Mesendoderm (in vitro differentiated cells): ENCODE data around the gene ARHGAP28.

Source experiments
- DNase-seq: peaks from one replicate; pipeline ENCODE4 v3.0.0; 2013
- H2AK5ac ChIP-seq: 2 replicates; pipeline ENCODE4 v1.6.1; 2013; ENCODE audit warnings: low read length, inconsistent platforms
- H2BK120ac ChIP-seq: 2 replicates; pipeline ENCODE4 v1.6.1; 2013; ENCODE audit warnings: low read depth, mild to moderate bottlenecking, low read length, moderate library complexity, mixed read lengths
- H2BK15ac ChIP-seq: replicated peaks from 2 replicates; pipeline ENCODE4 v1.6.1; 2013; ENCODE audit warnings: low read depth, mild to moderate bottlenecking, moderate library complexity
- H2BK5ac ChIP-seq: 2 replicates; pipeline ENCODE4 v1.6.1; 2013; ENCODE audit warnings: low read length, inconsistent platforms
- H3K18ac ChIP-seq: 2 replicates; pipeline ENCODE4 v1.6.1; 2013; ENCODE audit warnings: mild to moderate bottlenecking, low read length, mixed read lengths
- H3K23ac ChIP-seq: one replicate; pipeline ENCODE4 v1.6.1; 2013; ENCODE audit warnings: low read length
- H3K27ac ChIP-seq: 2 replicates; pipeline ENCODE4 v1.5.1; 2013; ENCODE audit warnings: low read depth, mild to moderate bottlenecking, inconsistent platforms, low read length, moderate library complexity
- H3K27me3 ChIP-seq: 2 replicates; pipeline ENCODE4 v1.6.1; 2013; ENCODE audit warnings: low read length, control low read depth, mild to moderate bottlenecking, inconsistent platforms; ENCODE audit not compliant: insufficient read depth, poor library complexity
- H3K36me3 ChIP-seq: 2 replicates; pipeline ENCODE4 v1.6.1; 2013; ENCODE audit warnings: low read length, inconsistent platforms; ENCODE audit not compliant: control insufficient read depth, insufficient read depth
- H3K4ac ChIP-seq: one replicate; pipeline ENCODE4 v1.6.1; 2013; ENCODE audit warnings: low read depth, mild to moderate bottlenecking, low read length, moderate library complexity
- H3K4me1 ChIP-seq: 2 replicates; pipeline ENCODE4 v1.6.1; 2013; ENCODE audit warnings: low read depth, low read length, inconsistent platforms; ENCODE audit not compliant: control insufficient read depth
- H3K4me2 ChIP-seq: 2 replicates; pipeline ENCODE4 v1.6.1; 2013; ENCODE audit warnings: low read length
- H3K4me3 ChIP-seq: 2 replicates; pipeline ENCODE4 v1.5.1; 2013; ENCODE audit warnings: mild to moderate bottlenecking, low read length
- H3K56ac ChIP-seq: one replicate; pipeline ENCODE4 v1.6.1; 2013; ENCODE audit warnings: low read length
- H3K79me1 ChIP-seq: 2 replicates; pipeline ENCODE4 v1.6.1; 2013; ENCODE audit warnings: low read length, inconsistent platforms
- H3K79me2 ChIP-seq: 2 replicates; pipeline ENCODE4 v1.6.1; 2013; ENCODE audit warnings: mild to moderate bottlenecking, low read length; ENCODE audit not compliant: control insufficient read depth, insufficient read depth
- H3K9ac ChIP-seq: 2 replicates; pipeline ENCODE4 v1.6.1; 2013; ENCODE audit warnings: low read length, inconsistent platforms
- H4K5ac ChIP-seq: one replicate; pipeline ENCODE4 v1.6.1; 2013; ENCODE audit warnings: low read length
- H4K8ac ChIP-seq: one replicate; pipeline ENCODE4 v1.6.1; 2013; ENCODE audit warnings: low read depth, mild to moderate bottlenecking, control low read depth, low read length, moderate library complexity
- WGBS: extraction: QIAGEN DNeasy Blood & Tissue Kit; methylation state at CpG from one replicate; pipeline ENCODE4 v1.1.7; 2013; ENCODE audit warnings: low lambda C conversion rate, missing lambda C conversion rate; ENCODE audit not compliant: insufficient coverage; ENCODE audit errors: extremely low coverage; 5-methylcytosine and 5-hydroxymethylcytosine counted together

The ARHGAP28 gene

DNA sequence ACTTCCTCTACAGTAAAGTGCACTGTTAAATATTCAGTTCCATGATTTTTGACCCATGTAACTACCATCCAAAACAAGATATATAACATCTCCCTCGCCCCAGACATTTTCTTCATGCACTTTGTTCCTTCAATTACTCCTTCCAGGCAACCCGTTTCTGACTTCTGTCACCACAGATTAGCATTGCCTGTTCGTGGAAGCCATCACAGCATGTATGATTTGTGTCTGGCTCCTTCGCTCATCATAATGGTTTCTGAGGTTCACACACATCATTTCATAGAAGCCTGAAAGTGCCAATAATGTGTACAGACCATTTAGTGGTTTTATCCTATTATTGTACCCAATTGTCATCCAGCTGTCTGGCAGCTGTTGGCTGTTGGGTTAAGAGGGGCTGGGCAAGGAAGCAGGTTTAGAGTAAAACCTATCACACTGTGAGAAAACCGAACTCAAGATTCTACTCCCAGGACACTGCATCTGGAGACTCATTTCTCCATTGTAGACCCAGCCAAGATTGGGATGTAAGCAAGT lies 16.1 kb downstream of the ARHGAP28 start:
- no CpG with 5 or more reads among the region's 5 CpGs for WGBS
- Histone ChIP-seq H3K23ac (no peak overlapping the region), H3K18ac (peak overlapping the region; percentile 65)

DNA sequence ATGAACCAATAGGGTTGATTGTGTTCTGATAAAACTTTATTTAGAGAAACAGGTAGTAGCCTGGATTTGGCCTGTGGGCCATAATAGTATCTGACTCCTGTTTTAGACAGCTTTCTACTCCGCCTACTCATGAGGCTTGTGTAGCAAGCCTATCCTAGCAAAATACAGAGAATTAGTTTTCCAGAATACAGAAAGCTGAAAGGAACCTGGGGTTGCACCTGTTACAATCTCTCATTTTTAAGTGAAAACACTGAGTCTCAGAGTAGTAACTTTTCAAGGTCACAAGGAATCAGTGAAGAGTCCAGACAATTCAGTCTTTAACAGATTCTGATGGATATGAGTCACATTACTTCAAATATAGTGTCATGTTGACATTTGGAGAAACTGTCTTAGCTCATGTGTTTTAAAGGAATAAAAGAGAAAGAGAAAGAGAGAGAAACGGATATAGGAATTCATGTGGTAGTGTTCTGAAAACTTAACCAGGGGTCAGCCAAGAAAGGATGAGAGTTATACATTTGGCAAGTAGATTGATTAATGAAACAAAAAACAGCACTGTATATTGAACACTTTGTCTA lies 17.0 kb downstream of the ARHGAP28 start:
- H3K27ac ChIP-seq: no peak overlapping the region

More for the DNA sequence above, 16.1 kb downstream of the ARHGAP28 start:
- Histone ChIP-seq H3K56ac (no peak overlapping the region), H2BK15ac (no peak overlapping the region), H3K79me1 (peaks cover 3% of the 10 kb centered on the region), H4K8ac (no peak overlapping the region), H3K4me1 (peaks cover 5% of the 10 kb centered on the region), H3K27ac (no peak overlapping the region), H2BK5ac (peak overlapping the region; percentile 21), H3K36me3 (no peaks in the 10 kb centered on the region), H3K4me2 (no peak overlapping the region), H3K79me2 (no peaks in the 10 kb centered on the region), H3K9ac (no peak overlapping the region), H3K4me3 (no peak overlapping the region), H3K4ac (no peak overlapping the region), H4K5ac (no peak overlapping the region), H2BK120ac (no peak overlapping the region), H3K27me3 (no peaks in the 10 kb centered on the region), H2AK5ac (no peak overlapping the region)
- no peak for DNase-seq

DNA sequence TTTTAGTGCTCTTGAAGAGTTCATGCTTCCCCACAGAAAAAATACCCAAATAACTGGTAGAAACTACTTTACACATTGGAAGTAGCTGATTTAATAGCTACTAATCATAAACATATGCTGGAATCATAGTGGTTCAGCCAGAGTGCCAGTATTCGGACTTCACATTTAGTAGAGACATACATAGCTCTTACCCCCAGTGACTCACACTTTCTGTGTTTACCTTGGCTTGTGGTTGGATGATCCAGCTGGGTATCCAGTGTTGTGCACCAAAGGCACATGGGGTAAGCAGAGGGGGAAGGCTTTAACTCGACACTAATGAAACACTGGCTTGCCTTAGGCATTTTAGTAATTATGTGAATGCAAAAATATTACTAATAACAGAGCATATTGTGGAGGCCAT lies 18.1 kb downstream of the ARHGAP28 start:
- no peak overlapping the region for H2BK15ac ChIP-seq
- H3K27me3 ChIP-seq: no peaks in the 10 kb centered on the region
- H3K9ac ChIP-seq: no peak overlapping the region
- no peak overlapping the region for H3K23ac ChIP-seq
- WGBS: no CpG with 5 or more reads among the region's 2 CpGs
- peaks cover 3% of the 10 kb centered on the region for H3K79me1 ChIP-seq
- no peak for DNase-seq
- no peaks in the 10 kb centered on the region for H3K36me3 ChIP-seq
- no peak overlapping the region for H3K18ac ChIP-seq
- no peak overlapping the region for H4K8ac ChIP-seq
- no peak overlapping the region for H3K4ac ChIP-seq
- no peak overlapping the region for H2BK120ac ChIP-seq
- no peak overlapping the region for H2AK5ac ChIP-seq
- no peak overlapping the region for H3K56ac ChIP-seq
- H2BK5ac ChIP-seq: no peak overlapping the region
- peaks cover 6% of the 10 kb centered on the region for H3K4me1 ChIP-seq
- no peak overlapping the region for H4K5ac ChIP-seq
- H3K27ac ChIP-seq: no peak overlapping the region
- no peaks in the 10 kb centered on the region for H3K79me2 ChIP-seq
- H3K4me3 ChIP-seq: no peak overlapping the region
- no peak overlapping the region for H3K4me2 ChIP-seq

More for the DNA sequence above, 17.0 kb downstream of the ARHGAP28 start:
- no peak overlapping the region for H4K5ac ChIP-seq
- H2AK5ac ChIP-seq: no peak overlapping the region
- no peaks in the 10 kb centered on the region for H3K79me2 ChIP-seq
- H3K27me3 ChIP-seq: no peaks in the 10 kb centered on the region
- H3K56ac ChIP-seq: no peak overlapping the region
- DNase-seq: no peak
- H3K79me1 ChIP-seq: peaks cover 3% of the 10 kb centered on the region
- peak overlapping the region; percentile 28 for H2BK120ac ChIP-seq
- no peak overlapping the region for H2BK5ac ChIP-seq
- H3K4me2 ChIP-seq: no peak overlapping the region
- H3K23ac ChIP-seq: no peak overlapping the region
- no peak overlapping the region for H4K8ac ChIP-seq
- H3K4me1 ChIP-seq: peaks cover 3% of the 10 kb centered on the region
- no peak overlapping the region for H3K4me3 ChIP-seq
- no peak overlapping the region for H2BK15ac ChIP-seq
- H3K9ac ChIP-seq: no peak overlapping the region
- no CpG with 5 or more reads among the region's 2 CpGs for WGBS
- no peaks in the 10 kb centered on the region for H3K36me3 ChIP-seq
- no peak overlapping the region for H3K18ac ChIP-seq
- no peak overlapping the region for H3K4ac ChIP-seq

DNA sequence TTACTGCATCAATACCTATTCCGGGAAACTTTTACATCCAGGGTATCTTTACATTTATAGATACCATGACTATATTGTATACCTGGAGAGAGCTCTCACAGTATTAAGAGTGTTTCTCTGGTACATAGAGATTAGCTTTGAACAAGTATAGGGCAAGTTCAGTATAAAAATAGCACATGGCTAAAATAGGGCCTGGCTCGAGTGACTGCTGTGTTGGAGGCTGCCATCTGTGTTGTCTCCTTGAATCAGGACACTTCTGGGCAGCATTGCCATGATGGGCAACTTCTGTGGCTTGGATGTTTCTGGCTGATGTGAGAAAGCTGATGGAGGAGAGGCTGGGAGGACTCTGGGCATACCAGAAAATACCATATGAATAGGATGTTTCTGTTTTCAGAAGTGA lies 18.7 kb downstream of the ARHGAP28 start:
- H4K8ac ChIP-seq: no peak overlapping the region
- no peak overlapping the region for H3K18ac ChIP-seq
- H3K4me3 ChIP-seq: no peak overlapping the region
- H2AK5ac ChIP-seq: no peak overlapping the region
- no peak overlapping the region for H2BK15ac ChIP-seq
- no peaks in the 10 kb centered on the region for H3K27me3 ChIP-seq
- no peak overlapping the region for H2BK120ac ChIP-seq
- no CpG with 5 or more reads among the region's 2 CpGs for WGBS
- no peak overlapping the region for H3K4me2 ChIP-seq
- no peak overlapping the region for H3K27ac ChIP-seq
- no peak for DNase-seq
- H2BK5ac ChIP-seq: no peak overlapping the region
- no peak overlapping the region for H3K9ac ChIP-seq
- H3K79me2 ChIP-seq: no peaks in the 10 kb centered on the region
- no peak overlapping the region for H3K56ac ChIP-seq
- peak overlapping the region; percentile 81 for H3K4ac ChIP-seq
- peaks cover 3% of the 10 kb centered on the region for H3K79me1 ChIP-seq
- H3K36me3 ChIP-seq: no peaks in the 10 kb centered on the region
- H3K23ac ChIP-seq: no peak overlapping the region
- no peak overlapping the region for H4K5ac ChIP-seq
- peaks cover 6% of the 10 kb centered on the region for H3K4me1 ChIP-seq

DNA sequence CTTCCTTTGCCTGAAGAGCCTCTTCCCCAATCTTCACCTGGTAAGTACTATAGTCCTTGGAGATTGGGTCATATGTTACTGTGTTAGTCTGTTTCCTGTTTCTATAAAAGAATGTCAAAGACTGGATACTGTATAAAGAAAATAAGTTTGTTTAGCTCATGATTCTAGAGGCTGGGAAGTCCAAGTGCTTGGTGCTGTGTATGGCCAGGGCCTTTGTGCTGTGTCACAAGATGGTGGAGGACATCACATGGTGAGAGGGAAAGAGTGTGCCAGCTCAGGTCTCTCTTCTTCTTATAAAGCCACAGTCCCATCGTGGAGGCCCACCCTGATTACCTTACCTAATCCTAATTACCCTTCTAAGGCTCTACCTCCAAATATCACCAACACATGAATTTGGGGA lies 20.9 kb downstream of the ARHGAP28 start:
- Histone ChIP-seq H4K8ac (no peak overlapping the region), H3K4ac (no peak overlapping the region), H3K79me2 (no peaks in the 10 kb centered on the region), H3K27me3 (no peaks in the 10 kb centered on the region), H3K27ac (no peak overlapping the region), H4K5ac (no peak overlapping the region), H3K4me1 (peaks cover 5% of the 10 kb centered on the region), H3K4me3 (no peak overlapping the region), H2AK5ac (no peak overlapping the region), H3K4me2 (no peak overlapping the region), H2BK15ac (no peak overlapping the region), H2BK120ac (no peak overlapping the region), H3K9ac (no peak overlapping the region), H3K23ac (no peak overlapping the region), H3K79me1 (peaks cover 3% of the 10 kb centered on the region), H3K36me3 (no peaks in the 10 kb centered on the region), H2BK5ac (no peak overlapping the region), H3K18ac (no peak overlapping the region), H3K56ac (no peak overlapping the region)
- DNase-seq: no peak
- WGBS: no CpG with 5 or more reads among the region's 1 CpG

DNA sequence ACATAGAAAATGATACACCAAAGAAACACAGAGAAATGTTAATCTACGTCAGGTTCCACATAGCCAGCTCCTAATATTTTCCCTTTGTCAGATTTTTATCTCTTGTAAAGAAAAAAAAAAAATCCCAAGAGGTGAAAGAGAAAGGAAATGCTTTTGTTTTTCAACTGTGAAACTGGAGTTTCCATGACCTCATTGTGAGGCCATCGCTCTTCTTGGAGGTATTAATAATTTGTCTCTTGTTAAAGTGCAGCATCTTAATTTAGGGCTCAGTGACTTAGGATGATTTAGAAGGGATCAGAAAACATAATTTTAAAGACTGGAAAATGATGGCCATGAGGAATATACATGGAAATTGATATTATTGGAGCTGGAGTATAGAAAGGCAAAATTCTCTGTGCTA lies 21.7 kb downstream of the ARHGAP28 start:
- Histone ChIP-seq H3K56ac (peak overlapping the region; percentile 71), H2AK5ac (no peak overlapping the region), H3K79me2 (no peaks in the 10 kb centered on the region), H4K5ac (no peak overlapping the region), H3K23ac (no peak overlapping the region), H4K8ac (no peak overlapping the region), H2BK15ac (no peak overlapping the region), H3K27me3 (no peaks in the 10 kb centered on the region), H3K4ac (peak overlapping the region; percentile 87), H3K4me3 (no peak overlapping the region), H3K4me1 (peaks cover 4% of the 10 kb centered on the region), H3K79me1 (no peaks in the 10 kb centered on the region), H3K27ac (peak overlapping the region; percentile 72), H3K9ac (no peak overlapping the region), H3K4me2 (no peak overlapping the region), H3K18ac (peak overlapping the region; percentile 99), H2BK120ac (peak overlapping the region; percentile 88), H3K36me3 (no peaks in the 10 kb centered on the region), H2BK5ac (peak overlapping the region; percentile 64)
- DNase-seq: no peak
- no CpG with 5 or more reads among the region's 2 CpGs for WGBS
